Stimulated activated CD4-positive, alpha-beta T cell treated with anti-CD3 and anti-CD28 coated beads, Interleukin-12 subunit alpha, Interleukin-12 subunit beta, amount 100 ng/mL, for 24 hours (primary cell): ENCODE measurements around the gene IMMP2L.

ENCODE experiments used
- DNase-seq, 2 experiments: peaks; one replicate each; pipeline ENCODE4 v3.0.0-alpha.2; 2020; ENCODE audit warnings: low read depth in 2 of 2

Gene IMMP2L

GRCh38 chr7:111041577-111041976 is 520.7 kb downstream of the IMMP2L start:
- no peak for DNase-seq

DNA sequence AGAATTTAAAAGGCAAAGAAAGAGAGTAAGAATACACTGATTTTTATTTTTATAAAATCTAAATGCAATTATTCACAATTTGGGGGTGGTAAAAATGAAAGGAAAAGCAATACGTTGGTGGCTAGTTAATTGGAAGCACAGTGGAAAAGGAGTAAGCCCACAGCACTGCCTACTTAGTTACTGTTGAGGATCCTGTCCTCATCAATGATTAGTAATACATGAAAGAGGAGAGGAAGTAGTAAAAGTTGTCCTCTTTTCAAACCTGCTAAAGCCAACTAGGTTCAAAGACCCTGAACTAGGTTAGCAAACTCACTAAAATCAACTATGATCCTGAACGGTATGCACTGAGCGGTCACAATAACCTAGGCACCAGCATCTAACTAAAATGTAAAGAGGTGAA is 524.1 kb downstream of the IMMP2L start:
- no peak for DNase-seq

- no peak for DNase-seq
Observed at GRCh38 chr7:111031916-111032315, 530.4 kb downstream of the IMMP2L start.

DNA sequence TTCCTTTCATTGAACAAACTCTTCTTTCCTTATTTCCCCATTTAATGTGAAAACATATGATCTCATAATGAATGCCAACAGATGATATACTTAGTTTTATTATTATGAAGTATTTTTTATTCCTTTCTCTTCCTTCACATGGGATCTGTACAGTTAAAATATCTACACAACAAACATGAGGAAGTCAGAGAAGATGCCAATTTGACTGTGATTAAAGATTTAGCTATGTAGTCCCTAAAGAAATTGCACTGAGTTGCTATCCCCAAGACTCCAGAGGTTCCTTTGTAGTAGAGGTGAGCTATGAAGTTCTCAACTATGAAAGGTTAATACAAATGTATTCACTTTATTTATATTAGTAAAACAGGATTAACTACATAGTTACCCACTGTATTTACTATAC is 532.0 kb downstream of the IMMP2L start:
- DNase-seq: no peak

DNA sequence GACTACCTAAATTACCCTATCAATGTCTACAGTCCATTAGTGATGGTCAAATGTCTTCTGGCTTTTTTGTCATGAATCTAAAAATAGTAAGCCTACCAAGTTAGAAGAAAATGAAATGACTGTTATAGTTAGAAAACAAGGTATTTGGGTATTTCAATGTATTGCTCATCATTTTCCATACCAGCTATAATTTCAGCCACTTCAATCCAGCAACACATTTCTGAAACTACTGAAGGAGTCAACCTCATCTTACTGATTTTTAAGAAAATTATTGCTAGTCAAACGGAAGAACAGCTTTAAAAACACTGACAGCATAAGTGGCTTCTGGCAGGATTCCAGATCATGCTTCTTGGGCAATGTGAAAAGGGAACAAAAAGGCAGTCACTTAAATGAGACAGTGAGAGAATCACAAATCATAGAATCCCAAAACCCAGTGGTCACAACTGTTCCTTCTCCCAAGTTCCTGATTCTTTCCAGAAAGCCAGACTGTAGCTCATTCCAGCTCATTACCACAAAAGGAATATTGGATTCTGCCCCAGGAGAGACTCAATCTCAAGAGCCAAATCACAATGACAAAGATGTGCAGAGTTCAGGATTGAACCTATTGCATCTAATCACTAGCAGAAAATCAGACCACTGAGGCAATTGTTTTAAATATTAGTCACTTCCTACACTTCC is 532.6 kb downstream of the IMMP2L start:
- DNase-seq: peak; percentile 27 to 35

GRCh38 chr7:111029141-111029572 is 533.1 kb downstream of the IMMP2L start:
- no peak for DNase-seq

DNA sequence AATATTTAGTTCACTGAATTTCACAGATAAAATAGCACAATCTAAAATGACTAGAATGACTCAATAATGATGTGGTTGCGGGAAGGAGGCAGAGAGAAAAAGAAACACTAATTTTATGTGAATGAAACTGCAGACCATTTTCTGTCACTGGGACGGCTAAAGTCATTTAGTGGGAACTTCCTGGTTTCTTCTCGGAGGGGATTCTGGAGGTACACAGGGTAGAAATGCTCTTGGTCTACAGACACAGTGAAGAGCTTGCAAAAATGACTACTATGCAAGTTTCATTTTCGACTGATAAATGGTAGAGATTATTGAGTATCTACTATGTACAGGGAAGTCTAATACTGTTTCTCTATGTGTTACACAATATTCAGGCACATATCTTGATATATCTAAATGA is 534.9 kb downstream of the IMMP2L start:
- no peak for DNase-seq

- DNase-seq: no peak
Observed at GRCh38 chr7:111026806-111027205, 535.5 kb downstream of the IMMP2L start.

DNA sequence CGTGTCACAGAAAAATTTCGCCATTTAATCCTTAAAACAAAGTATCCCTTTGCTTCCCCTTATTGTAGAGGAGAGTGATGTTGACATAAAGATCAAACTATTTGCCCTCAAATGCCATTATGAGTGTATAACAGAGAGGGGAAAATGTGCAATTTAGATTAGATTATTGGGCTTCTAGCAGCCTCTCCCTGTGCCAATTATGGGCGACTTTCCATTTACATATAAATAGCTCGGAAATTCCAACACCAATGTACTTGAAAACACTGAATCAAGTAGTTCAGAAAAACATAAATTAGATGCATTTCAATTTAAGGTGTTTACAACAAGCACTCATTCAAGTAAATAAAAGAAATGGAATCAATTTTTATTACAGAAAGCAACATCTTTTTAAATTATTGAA is 535.9 kb downstream of the IMMP2L start:
- no peak for DNase-seq

- DNase-seq: no peak
Observed at GRCh38 chr7:111025006-111025405, 537.3 kb downstream of the IMMP2L start.

DNA sequence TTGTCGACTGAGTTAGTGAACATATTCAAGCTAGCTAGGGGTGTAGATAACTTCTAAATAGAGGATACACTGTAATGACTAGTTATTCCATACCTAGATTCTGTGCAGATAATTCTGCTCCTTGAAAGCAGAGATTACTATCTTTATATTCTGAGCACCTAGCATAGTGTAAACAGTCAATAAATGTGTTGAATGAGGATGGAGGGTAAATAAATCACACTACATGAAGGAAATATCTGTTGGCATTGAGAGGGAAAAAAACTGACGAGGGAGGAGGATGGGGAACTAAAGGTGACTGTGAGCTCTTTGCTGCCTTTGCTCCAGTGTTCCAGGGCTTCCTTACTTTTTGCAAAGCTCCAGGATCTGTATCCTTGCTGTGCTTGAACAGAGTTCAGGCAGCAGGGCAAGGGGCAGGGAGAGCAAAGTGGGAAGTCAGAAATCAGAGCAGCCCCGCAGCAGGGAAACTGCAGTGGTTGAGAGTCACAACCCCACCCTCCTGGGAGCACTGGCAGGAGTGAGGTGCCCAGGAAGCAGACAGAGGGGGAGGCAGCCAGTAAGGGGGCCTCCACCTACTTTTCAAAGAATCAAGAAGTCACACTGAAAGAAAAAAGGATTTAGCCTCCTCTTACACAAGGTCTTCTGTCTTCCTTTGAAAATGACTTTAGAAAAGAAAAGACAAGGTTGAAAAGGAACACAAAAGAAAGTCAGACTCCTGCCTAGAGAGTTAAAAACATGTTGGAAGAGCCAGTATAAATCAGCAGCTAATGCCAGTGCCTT is 543.1 kb downstream of the IMMP2L start:
- DNase-seq: no peak

GRCh38 chr7:111018447-111018846 is 543.8 kb downstream of the IMMP2L start:
- DNase-seq: no peak

- DNase-seq: no peak
Observed at GRCh38 chr7:111014079-111014478, 548.2 kb downstream of the IMMP2L start.

DNA sequence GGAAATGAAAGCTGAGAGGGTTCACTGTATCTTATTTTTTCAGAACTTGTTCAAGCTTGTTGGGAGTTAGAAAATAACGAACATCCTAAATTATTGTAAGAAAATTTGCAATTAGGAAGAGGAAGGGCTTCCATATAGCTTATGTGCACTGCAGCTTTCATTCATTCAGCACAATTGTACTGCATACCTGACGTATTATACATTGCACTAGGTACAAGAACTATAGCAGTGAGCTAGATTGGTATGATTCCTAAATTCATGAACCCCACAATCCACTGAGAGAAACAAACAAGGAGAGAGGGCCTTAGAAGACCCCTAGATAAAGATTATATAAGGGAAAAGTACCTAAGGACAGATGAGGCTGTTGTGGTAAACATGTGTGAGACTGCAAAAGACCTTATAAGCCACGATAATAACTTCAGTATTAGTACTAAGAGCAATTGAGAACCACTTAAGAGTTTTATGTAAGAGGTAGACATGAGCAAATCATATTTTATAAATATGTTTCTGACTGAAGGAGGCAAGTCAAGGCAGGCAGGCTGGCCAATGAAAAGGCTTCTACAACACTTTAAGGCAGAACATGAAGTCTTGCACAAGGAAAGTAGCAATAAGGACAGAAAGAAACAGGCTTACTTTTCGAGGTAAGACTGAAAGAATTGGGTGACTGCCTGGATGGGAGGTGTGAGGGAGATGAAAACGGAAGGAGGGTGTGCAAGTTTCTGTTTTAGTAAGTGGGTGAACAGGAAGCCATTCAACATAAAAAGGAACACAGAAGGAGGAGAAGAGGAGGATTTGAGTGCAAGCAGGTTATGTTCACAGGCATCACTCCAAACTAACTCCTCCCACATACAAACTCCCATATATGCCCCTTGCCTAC is 549.3 kb downstream of the IMMP2L start:
- no peak for DNase-seq

DNA sequence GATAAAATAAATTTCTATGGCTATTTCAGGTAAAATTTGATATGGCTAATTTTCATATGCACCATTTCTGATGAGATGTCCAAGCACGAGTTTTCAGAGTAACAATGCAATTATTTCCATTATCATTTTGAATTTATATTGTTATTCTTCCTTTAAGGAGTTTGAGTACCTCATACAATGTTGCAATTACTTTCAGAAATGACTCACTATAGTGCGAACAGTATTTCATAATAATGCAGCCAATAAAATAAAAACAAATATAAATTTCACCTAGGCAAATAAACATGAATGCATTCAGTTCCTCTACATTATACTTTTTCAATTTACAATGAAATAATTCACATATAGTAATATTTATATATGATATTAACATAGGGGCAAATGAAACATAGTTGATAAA is 550.1 kb downstream of the IMMP2L start:
- no peak for DNase-seq

GRCh38 chr7:111011520-111011919 is 550.8 kb downstream of the IMMP2L start:
- DNase-seq: no peak

GRCh38 chr7:111010798-111011197 is 551.5 kb downstream of the IMMP2L start:
- no peak for DNase-seq

DNA sequence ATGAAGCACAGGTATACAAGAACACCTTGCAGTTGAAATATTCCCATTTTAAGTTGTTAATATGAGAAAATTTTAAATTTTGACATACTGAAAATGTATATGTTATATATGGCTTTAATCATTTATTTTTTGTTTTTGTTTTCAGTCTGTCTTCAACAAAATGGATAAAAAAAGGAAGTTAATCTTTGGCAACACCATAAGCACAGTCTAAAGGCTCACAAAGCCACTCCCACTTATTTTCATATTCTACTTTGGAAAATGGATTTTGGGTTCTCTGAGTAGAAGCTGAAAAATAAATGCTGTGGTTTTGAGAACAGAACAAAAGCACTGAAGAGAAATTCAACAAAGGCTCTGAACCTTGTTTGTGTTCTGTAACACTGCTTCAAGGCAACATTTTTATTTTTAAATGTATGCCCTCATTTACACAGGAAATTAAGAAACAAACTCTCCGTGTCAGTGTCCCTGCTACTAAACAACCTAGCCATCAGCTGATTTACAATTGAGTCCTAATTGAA is 552.7 kb downstream of the IMMP2L start:
- DNase-seq: no peak

- DNase-seq: no peak
Observed at GRCh38 chr7:111006691-111007090, 555.6 kb downstream of the IMMP2L start.

DNA sequence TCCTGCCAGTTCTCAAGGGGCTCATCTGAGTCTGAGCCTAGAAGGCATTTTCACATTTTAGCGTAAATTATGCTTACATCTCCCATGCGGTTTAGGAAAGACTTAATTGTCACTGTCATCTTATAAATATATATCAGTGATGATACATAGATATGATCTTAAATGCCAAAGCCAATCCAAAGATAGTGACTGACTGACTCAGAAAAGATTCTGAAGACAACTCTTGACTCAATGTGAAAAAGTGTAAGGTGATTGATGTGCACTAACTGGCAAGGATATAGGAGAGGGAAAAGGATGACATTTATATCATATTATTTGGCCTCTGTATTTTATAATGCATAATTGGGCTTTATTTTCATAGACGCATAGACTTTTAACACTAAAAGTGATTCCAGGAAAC is 556.3 kb downstream of the IMMP2L start:
- no peak for DNase-seq

- no peak for DNase-seq
Observed at GRCh38 chr7:111005445-111005844, 556.8 kb downstream of the IMMP2L start.

- DNase-seq: no peak
Observed at GRCh38 chr7:111004310-111004901, 557.9 kb downstream of the IMMP2L start.
